ENCODE data around the gene AP3M1.

- no peak for TF ChIP-seq CTCF (conservative IDR thresholded peaks at IDR 0.05 in 1 of 2, IDR thresholded peaks at IDR 0.05 in 1 of 2; ENCODE audit: low read depth in 1 of 2, low read length in 2 of 2)
- no peak for TF ChIP-seq EZH2 (IDR thresholded peaks at IDR 0.05; ENCODE audit: low read length, missing control alignments)
Measured at GRCh38 chr10:74133923-74134820, 16.5 kb downstream of the AP3M1 start.
